ENCODE data around the gene HS3ST2. TPM values are rescaled to one million over a fixed set of nuclear protein-coding genes. Genes with fewer than 3 reads are reported as not detected.

HS3ST2 gene
- total and polyA plus RNA-seq, 2 experiments from 2014 or later, result 1.4 to 3.2 TPM

DNA sequence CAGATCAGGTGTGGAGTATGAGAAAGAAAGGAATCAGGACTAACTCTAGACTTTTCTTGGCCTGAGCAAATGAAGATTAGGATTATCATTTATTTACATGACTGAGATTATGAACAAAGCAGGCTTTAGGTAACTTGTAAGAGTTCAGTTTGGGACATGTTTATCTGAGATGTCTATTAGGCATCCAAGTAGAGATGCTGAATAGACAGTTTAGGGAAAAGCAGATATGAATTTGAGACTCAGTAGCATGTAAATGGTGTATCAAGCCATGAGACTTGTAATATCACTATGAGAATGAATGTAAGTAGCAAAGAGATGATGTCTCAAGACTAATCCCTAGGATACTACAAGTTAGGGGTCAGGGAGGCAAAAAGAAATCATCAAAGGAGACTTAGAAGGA lies 8.6 kb upstream of the HS3ST2 start (continued):
- TF ChIP-seq, protein P1, sequence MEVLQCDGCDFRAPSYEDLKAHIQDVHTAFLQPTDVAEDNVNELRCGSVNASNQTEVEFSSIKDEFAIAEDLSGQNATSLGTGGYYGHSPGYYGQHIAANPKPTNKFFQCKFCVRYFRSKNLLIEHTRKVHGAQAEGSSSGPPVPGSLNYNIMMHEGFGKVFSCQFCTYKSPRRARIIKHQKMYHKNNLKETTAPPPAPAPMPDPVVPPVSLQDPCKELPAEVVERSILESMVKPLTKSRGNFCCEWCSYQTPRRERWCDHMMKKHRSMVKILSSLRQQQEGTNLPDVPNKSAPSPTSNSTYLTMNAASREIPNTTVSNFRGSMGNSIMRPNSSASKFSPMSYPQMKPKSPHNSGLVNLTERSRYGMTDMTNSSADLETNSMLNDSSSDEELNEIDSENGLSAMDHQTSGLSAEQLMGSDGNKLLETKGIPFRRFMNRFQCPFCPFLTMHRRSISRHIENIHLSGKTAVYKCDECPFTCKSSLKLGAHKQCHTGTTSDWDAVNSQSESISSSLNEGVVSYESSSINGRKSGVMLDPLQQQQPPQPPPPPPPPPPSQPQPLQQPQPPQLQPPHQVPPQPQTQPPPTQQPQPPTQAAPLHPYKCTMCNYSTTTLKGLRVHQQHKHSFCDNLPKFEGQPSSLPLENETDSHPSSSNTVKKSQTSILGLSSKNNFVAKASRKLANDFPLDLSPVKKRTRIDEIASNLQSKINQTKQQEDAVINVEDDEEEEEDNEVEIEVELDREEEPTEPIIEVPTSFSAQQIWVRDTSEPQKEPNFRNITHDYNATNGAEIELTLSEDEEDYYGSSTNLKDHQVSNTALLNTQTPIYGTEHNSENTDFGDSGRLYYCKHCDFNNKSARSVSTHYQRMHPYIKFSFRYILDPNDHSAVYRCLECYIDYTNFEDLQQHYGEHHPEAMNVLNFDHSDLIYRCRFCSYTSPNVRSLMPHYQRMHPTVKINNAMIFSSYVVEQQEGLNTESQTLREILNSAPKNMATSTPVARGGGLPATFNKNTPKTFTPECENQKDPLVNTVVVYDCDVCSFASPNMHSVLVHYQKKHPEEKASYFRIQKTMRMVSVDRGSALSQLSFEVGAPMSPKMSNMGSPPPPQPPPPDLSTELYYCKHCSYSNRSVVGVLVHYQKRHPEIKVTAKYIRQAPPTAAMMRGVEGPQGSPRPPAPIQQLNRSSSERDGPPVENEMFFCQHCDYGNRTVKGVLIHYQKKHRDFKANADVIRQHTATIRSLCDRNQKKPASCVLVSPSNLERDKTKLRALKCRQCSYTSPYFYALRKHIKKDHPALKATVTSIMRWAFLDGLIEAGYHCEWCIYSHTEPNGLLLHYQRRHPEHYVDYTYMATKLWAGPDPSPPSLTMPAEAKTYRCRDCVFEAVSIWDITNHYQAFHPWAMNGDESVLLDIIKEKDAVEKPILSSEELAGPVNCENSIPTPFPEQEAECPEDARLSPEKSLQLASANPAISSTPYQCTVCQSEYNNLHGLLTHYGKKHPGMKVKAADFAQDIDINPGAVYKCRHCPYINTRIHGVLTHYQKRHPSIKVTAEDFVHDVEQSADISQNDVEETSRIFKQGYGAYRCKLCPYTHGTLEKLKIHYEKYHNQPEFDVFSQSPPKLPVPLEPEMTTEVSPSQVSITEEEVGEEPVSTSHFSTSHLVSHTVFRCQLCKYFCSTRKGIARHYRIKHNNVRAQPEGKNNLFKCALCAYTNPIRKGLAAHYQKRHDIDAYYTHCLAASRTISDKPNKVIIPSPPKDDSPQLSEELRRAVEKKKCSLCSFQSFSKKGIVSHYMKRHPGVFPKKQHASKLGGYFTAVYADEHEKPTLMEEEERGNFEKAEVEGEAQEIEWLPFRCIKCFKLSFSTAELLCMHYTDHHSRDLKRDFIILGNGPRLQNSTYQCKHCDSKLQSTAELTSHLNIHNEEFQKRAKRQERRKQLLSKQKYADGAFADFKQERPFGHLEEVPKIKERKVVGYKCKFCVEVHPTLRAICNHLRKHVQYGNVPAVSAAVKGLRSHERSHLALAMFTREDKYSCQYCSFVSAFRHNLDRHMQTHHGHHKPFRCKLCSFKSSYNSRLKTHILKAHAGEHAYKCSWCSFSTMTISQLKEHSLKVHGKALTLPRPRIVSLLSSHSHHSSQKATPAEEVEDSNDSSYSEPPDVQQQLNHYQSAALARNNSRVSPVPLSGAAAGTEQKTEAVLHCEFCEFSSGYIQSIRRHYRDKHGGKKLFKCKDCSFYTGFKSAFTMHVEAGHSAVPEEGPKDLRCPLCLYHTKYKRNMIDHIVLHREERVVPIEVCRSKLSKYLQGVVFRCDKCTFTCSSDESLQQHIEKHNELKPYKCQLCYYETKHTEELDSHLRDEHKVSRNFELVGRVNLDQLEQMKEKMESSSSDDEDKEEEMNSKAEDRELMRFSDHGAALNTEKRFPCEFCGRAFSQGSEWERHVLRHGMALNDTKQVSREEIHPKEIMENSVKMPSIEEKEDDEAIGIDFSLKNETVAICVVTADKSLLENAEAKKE (CRISPR knock-in tag; IDR thresholded peaks at IDR 0.05), result no peak
- TF ChIP-seq ZNF331 (CRISPR knock-in tag; IDR thresholded peaks at IDR 0.05; ENCODE audit: low read depth) (no peak), EZH2 (IDR thresholded peaks at IDR 0.05; ENCODE audit: low read depth, unreplicated experiment) (no peak), STAT1 (IDR thresholded peaks at IDR 0.05; ENCODE audit: unreplicated experiment) (no peak), ZNF114 (CRISPR knock-in tag; IDR thresholded peaks at IDR 0.05) (no peak), NANOG (IDR thresholded peaks at IDR 0.05; ENCODE audit: borderline replicate concordance) (no peak)

DNA sequence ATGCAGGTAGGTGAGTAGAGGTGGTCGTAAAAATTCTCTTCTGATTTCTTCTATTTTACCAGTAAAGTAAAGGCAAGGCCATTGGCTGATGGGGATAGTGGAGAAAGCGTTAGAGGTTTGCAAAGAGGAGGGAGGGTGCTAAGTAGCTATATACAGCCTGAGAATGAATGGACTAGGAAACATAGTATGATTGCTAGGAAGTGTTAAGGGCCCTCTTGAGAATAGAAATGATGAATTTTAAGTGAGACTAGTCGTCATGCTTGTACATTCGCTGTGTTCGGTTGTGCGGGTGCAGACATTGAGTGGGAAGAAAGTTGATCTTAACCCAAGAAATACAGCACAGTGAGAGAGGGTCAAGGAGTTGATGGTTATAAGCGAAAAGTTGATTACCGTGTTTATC lies 7.2 kb upstream of the HS3ST2 start:
- Mint-ChIP-seq H3K4me3 (no peak overlapping the region), H3K27me3 (ENCODE audit: insufficient read depth, low read depth, poor library complexity) (no peaks in the 10 kb centered on the region), H3K36me3 (ENCODE audit: low read depth) (no peaks in the 10 kb centered on the region), H3K27ac (no peak overlapping the region), H3K9me3 (no peaks in the 10 kb centered on the region), H3K4me1 (peaks cover 3% of the 10 kb centered on the region; the same call in 1 of the 3 replicates)
- Histone ChIP-seq H4K20me1 (replicated peaks; ENCODE audit: insufficient read depth) (no peaks in the 10 kb centered on the region), H3K4me3 (no peak overlapping the region), H3K36me3 (ENCODE audit: insufficient read depth) (no peaks in the 10 kb centered on the region), H3K4me2 (no peak overlapping the region), H3F3A (replicated peaks; ENCODE audit: low read depth) (no peaks in the 10 kb centered on the region), H3K79me2 (replicated peaks; ENCODE audit: insufficient read depth) (no peaks in the 10 kb centered on the region), H3K27ac (ENCODE audit: low read depth) (no peak overlapping the region), H3K9me2 (ENCODE audit: insufficient read depth) (no peaks in the 10 kb centered on the region), H3K4me1 (ENCODE audit: insufficient read depth) (no peaks in the 10 kb centered on the region), H2AFZ (no peak overlapping the region), H3K27me3 (ENCODE audit: insufficient read depth) (no peaks in the 10 kb centered on the region)
- ATAC-seq, result no peak
- DNase-seq (ENCODE audit: low spot score), result no peak
- TF ChIP-seq, protein P1 (CRISPR knock-in tag; IDR thresholded peaks at IDR 0.05), result no peak
- TF ChIP-seq NANOG (IDR thresholded peaks at IDR 0.05; ENCODE audit: borderline replicate concordance), result no peak
- TF ChIP-seq EZH2 (IDR thresholded peaks at IDR 0.05; ENCODE audit: low read depth, unreplicated experiment), result no peak
- TF ChIP-seq EZH2phosphoT487 (IDR thresholded peaks at IDR 0.05; ENCODE audit: unreplicated experiment), result no peak
- no peak for TF ChIP-seq CREB1 (CRISPR knock-in tag; IDR thresholded peaks at IDR 0.05; ENCODE audit: low read depth)
- no peak for TF ChIP-seq ZNF114 (CRISPR knock-in tag; IDR thresholded peaks at IDR 0.05)
- no peak for TF ChIP-seq STAT1 (IDR thresholded peaks at IDR 0.05; ENCODE audit: unreplicated experiment)

All from GM23338 (cell line).